GF-D8 (cell line): ENCODE results near the gene UNC119.
"Not testable (repeated sequence)": the region's sequence is repeated elsewhere in the genome, so short reads cannot be mapped to it uniquely, and the experiment has no call there.

ENCODE experiments used
- DNase-seq: peaks from one replicate; lab custom pipeline; 2025; lab: John Stamatoyannopoulos, UW

The UNC119 gene

DNA sequence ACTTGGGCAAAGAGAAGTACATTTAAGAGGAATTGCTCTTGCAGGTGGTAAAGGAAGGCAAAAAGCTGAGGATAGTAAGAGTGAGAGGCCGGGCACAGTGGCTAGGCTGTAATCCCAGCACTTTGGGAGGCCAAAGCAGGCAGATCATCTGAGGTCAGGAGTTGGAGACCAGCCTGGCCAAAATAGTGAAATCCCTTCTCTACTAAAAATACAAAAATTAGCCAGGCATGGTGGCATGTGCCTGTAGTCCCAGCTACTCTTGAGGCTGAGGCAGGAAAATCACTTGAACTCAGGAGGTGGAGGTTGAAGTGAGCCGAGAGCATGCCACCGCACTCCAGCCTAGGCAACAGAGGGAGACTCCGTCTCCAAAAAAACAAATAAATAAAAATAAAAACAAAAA lies 30.1 kb downstream of the UNC119 start:
- DNase-seq, result not testable (repeated sequence)

DNA sequence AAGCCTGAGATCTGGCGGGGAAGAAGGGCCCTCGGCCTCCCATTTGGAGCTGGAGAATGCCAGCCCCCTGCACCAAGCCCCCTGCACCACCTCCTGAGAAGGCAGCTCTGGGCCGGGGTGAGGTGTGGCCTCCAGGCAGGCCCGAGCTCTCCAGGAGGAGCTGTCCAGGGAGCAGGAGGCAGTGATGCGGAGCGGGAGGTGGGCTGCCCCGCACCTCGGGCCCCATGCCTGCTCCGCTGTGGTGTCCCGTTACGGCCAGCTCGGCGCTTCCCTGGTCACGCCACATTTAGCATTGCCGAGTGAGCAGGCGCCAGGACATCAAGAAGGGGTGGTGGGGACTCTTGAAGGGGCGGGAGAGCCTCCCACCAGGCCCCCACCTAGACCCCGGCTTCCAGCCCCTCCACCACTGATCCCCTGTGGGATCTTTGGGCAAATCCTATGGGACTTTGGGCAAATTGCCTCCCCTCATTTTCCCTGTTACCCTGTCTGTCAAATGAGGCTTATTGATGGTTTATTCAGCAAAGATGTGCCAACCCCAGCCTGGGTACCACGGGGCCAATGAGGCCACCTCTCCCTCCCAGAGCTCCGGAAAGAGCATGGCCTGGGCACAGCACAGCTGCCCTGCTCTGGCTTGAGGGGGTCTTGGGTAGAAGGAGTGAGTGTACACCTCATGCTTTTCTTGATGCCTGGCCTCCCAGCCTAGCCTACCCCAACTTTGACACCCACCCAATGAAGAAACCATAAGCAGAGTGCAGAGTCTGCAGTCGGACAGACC lies 30.9 kb downstream of the UNC119 start:
- DNase-seq, result no peak

DNA sequence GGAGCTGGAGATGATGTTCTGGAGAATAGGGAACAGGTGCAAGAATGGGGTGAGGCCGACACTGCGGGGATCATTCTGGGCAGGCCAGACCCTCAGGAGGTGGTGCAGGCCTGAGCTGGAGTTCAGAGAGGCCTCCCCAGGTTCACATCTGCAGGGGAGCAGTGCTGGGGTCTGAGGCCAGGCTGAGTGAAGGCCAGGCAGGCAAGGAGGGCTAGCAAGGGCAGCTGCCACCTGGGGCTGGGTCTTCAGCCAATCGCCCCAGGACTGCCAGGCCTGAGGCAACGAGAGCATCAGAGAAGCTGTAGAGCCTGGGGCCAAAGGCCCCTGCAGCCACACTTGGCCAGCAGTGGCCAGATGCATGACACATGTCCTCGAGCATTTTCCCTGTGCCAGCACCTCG lies 31.7 kb downstream of the UNC119 start:
- DNase-seq, result no peak

DNA sequence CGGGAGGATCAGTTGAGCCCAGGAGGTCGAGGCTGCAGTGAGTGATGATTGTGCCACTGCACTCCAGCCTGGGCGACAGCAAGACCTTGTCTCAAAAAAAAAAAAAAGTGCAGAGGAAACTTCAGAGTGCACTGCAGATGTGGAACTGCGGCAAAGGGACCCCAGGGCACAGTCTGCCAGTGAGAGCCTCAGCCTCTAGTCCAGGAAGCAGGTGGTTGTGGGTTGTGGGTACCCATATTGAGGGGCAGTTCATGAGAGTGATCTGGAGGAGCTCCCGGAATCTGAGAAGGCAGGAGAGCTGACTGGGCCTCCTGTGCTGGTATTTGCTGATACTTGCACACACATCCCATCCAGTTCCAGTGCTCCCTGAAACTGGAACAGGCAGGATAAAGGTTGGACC lies 33.2 kb downstream of the UNC119 start:
- DNase-seq, result no peak

DNA sequence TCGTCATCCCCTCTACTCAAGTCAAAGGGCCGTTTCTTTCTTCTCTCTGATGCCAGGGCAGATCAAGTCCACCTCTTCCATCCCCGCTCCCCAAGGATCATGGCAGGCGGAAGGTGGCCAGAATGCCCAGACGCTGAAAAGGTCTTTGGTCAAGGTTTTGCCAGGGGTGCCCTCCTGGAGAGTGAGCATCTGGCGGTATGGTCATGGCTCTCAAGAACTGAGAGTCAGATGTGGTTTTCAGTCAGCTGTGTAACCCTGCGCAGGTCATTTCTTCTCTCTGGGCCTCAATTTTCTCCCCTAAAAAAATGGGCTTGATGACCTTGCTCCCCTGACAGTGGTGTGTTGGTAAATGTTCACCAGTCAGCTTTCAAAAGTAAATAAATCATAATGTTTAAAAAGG lies 33.8 kb downstream of the UNC119 start:
- DNase-seq, result no peak

DNA sequence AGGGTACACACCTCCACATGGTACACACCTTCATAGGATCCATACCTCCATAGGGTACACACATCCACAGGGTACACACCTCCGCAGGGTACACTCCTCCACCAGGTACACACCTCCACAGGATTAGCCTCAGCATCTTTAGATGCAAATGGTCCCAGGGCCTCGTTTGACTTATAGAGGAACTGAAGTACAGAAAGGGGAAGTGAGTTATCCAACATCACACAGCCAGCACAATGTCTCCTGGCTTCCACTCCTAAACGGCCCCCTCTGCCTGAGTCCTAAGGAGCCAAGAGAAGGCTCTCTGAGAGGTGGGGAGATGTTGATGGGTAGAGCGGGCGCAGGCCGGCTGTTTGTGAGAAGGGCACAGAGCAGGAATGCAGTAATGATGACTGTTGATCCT lies 34.3 kb downstream of the UNC119 start:
- no peak for DNase-seq

DNA sequence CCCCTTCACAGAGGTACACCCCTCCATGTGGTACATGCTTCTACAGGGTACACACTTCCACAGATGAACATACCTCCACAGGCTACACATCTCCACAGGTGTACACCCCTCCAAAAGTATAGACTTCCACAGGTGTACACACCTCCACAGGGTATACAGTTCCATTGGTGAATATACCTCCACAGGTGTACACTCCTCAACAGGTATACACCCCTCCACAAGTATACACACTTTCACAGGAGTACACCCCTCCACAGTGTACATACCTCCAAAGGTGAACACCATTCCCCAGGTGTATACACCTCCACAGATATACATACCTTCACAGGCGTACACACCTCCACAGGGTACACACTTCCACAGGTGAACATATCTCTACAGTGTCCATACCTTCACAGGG lies 36.9 kb downstream of the UNC119 start:
- DNase-seq, result no peak

DNA sequence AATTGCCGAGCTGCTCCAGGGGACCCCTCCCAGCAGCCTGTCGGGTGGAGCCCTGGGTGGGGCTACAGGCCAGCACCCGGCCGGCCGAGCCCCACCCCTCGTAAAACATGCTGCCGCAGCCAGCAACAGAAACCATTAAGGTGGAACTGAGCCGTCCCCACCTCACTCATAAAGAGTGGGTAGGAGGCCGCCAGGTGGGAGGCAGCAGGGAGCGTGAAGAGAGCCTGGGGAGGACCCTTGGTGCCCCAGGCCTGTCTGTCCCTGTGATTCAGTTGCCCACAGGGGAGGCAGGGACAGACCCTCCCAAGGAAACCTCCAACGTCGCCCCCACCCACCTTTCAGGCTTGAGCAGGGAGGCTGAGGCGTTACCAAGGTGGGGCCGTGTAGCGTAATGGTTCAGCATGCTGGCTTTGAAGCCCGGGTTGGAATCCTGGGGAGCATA lies 37.8 kb downstream of the UNC119 start:
- no peak for DNase-seq

DNA sequence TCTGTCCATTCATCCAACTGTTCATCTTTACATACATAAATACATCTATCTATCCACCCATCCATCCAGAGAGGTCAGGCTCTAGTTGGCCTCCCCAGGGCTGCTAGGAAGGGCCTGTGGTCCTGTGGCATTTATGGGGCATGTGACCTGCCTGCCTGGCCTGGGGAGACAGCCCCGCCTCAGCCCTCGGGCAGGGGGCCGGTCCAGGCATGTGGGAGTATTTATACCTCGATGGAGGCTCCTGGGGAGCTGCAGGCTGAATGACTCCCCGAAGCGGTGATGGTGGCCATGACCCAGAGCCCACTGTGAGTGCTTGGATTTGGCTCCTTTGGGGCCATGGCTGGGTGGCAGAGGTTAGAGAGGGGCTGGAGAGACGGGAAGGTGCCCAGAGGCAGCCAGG lies 38.9 kb downstream of the UNC119 start:
- DNase-seq, result no peak

DNA sequence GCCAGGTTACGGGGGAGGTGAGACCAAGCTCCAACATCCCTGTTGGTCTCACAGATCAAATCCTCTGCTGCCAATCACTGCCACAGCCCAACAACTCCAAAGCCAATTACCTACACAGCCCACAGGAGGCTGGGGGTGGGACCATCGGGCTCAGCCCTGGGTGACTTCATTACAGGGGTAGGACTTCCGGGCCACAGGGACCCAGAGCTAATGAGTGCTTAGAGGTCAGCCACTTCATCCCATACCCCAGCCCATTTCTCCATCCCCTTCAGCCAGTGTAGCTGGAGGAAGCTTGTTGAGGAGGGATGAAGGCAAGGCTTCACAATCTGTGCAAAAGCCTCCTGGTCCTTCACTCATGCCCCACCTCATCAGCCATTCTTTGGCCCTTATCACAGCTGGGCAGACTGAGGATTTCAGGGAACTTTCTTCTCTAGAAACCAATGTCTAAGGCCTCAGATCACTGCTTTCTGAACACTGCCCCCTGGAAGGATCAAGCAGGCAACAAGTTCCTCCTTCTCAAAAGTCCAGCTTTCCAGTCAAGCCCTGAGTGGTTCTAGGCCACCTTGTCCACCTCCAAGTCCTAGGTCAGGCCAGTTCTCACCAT lies 40.5 kb downstream of the UNC119 start:
- no peak for DNase-seq

DNA sequence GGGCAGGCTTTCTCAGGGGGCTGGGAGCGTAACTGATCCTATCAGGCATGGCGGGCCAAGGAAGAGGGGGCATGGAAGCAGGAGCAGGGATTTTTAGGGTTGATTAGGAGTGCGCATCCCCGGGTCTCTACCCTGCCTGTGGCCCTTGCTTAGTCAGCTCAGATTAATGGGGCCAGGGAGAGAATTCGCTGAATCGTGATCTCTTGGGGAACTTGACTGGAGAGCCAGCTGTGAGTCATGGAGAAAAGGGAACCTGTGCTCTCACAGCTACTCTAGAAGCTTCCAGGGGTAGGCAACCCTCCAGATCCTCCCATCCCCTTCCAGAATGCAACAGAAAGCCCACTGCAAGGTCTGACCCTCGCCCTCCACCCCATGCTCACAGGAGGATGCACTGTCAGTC lies 42.6 kb downstream of the UNC119 start:
- DNase-seq, result no peak

DNA sequence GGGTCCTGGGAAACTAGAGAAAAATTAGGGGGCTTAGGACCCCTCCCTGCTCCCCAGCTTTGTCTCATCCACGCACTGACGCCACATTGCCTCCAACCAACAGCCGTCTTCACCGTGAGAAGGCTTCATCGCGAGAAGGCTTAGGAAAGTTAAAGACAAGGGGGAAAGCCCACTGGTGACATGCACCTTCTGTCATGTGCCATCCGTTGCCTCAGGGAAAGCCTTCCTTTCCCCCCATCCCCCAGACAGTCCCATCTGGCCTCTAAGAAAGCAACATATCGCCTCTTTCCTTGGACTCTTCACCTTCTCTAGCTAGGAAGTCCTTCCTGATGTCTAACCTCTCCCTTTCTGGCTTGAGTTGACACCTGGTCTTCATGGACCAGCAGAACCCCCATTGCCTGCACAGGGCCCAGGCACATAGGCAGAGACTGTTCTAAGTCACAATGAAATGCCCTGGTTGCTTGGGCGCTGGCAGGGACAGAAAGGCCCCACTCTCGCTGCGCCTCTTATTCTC lies 44.2 kb downstream of the UNC119 start:
- no peak for DNase-seq

DNA sequence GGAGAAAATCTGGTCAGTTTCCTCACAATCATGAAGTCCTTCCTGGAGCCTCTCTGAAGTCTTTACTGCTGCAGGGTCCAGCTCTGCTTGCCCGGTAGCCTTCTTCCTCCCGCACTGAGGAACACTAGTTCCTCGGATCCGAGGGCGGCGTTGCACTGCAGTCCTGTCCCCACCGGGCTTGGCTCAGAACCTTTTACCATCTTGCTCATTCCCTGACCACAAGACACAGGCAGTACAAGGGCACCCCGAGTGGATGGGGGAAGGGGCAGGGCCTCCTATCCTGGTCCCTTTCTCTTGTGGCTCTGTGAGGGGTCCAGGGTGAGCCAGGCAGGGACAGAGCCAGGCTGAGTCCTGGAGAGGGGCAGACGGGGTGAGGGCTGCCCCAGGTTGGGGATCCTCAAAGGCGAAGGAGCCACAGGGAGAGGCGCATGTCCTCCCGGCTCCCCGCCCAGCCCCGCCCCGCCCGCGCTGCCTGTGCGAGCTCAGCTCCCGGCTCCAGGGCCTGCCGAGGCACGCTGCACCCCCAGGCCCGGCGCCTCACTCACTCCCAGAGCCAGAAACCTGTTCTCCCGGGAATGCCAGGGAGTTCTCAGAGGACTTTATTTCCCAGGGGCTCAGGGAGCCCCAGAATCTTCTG lies 44.7 kb downstream of the UNC119 start:
- DNase-seq, result no peak

DNA sequence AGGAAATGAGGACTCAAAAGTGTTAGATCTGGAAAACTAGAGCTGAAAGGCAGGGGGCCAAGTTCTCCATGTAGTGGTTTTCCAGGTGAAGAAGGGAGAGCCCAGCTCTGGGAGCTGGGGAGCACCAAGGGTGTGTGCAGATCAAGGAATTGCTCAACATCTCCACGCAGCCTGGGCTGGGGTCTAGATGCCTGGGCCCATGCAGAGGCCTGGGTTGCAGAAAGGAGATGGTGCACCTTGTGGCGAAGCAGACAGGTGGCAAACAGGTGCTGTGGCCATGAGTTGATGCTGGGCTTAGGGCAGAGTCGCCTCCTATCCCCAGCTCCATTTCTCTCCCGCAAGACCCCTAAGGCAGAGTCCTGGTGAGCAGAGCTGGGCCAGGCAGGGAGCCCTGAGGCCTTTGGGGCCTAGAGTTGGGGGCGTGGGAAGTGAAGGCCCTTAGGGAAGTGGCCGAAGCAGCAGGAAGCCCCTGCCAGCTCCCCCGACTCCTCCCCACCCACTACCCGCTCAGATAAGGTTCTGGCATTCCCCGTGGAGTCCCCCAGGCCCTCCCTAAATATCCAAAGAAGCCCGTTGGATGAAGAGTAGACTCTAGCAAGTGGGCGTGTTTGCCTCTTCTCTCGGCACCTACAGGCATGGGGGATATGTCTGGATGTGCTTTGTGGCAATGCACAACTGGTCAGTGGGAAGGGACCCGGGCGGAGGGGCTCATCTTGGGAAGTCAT lies 45.5 kb downstream of the UNC119 start:
- DNase-seq, result no peak

DNA sequence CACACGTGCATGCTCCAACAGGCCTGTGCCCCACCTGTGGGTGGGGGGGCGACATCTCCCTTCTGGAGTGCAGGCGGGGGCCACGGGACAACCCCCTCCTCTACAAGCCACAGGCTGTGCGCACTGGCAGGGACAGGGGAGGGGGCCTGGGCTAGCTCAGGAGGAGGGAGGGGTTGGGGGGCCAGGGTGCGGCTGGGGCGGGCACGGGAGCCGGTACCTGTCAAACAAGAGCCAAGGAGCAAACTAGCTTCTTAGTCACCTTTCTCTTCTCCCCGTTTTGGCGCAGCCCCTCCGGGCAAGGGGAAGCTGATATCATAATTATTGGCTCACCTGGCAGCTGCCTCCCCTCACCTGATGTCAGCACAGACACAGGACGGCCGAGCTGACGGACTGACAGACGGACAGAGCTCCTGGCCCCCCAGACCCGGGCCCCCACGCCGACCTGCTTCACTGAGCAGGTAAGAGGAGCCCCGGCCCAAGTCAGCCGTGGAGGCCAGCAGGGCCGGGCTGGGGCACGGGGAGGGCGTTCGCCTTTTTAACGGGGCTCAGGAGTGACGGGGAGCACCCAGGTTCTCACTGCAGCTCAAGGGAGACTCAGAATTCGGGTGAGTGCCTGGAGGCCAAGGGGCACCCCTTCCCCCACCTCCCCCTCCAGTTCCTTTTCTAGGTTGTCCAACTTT lies 46.3 kb downstream of the UNC119 start, which contains the start of gene FOXN1:
Gene FOXN1, plus strand, starts transcription at position 363 of the 680 bp plus-strand sequence. CDS start 17,622 bp downstream, outside the sequence.
- DNase-seq, result no peak

DNA sequence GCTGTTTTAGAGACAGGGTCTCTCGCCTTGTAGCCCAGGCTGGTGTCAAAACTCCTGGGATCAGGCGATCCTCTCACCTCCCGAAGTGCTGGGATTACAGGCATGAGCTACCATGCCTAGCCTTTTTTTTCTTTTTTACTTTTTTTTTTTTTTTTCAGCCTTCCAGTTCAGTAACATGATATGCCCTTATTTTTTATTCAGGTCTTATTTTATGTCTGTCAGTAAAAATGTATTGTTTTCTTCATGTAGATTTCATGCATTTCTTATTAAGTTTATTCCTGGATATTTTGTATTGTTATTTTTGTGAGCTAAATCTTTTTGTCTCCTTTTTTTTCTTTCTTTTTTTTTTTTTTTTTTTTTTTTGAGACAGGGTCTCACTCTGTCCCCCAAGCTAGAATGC lies 49.0 kb downstream of the UNC119 start:
- no peak for DNase-seq

DNA sequence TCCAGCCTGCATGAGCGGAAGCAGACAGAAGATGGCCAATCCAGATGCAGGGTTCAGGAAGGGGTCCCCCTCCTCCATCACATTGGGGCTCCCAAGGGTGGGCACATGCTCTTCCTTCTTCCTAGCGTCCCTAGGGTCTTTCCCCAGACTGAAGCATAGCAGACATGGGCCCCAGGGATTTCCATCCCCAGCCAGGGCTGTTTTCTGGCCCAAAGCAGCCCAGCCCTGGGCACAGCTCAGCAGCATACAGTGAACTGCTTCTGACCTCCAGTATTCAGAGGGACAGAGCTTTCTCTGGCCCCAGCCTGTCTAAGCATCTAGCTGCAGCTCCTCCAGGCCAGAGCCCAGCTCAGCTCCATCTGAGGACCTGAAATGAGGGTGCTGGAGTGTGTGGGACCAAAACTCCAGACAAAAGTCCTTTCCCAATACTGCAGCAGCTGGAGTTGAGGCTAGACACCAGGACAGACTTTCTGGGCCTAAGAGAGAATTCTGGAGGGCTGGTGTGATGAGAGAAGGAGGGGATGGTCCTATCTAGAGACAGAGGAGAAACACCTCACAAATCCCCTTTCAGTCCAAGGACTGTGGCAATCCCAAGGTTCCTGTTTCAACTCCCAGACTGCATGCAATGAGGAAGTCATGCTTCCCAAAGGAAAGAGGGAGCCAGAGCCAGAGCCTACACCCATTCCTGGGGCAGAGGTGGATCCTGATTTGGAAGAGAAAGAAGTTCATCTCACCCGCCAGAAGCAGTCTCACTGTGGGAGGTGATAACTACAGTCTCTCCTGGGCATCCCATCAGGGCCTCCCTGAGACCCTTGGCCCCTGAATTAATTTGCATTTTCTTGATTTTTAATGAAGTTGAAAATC lies 50.8 kb downstream of the UNC119 start:
- DNase-seq, result no peak

DNA sequence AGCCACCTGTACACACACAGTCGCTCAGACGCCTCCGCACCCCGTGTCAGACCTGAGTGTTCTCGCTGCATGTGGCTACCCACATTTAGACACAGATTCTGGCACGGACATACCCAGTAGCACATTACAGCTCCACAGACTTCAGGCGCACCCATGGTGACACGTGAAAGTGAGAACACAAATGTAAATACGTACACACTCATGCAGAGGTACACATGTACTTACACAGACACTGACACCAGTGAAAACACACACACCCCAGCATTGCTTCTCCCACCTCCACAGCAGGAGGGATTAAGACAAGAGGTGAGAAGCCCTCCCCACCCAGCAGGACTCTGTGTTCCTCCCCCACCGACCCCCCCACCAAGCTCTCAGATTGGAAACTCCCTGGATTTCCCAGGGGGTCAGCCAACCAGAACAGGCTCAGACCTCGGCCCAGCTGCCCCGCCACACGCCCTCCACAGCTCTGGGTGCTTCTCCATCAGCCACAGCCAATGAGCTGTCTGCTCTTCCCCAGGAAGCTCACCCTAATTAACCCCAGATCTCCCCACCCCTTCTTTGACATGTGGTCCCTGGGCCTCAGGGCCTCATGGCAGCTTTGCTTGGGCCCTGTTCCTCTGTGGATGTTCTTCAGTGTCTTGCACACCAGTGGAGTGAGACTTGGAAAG lies 51.6 kb downstream of the UNC119 start:
- DNase-seq, result no peak

DNA sequence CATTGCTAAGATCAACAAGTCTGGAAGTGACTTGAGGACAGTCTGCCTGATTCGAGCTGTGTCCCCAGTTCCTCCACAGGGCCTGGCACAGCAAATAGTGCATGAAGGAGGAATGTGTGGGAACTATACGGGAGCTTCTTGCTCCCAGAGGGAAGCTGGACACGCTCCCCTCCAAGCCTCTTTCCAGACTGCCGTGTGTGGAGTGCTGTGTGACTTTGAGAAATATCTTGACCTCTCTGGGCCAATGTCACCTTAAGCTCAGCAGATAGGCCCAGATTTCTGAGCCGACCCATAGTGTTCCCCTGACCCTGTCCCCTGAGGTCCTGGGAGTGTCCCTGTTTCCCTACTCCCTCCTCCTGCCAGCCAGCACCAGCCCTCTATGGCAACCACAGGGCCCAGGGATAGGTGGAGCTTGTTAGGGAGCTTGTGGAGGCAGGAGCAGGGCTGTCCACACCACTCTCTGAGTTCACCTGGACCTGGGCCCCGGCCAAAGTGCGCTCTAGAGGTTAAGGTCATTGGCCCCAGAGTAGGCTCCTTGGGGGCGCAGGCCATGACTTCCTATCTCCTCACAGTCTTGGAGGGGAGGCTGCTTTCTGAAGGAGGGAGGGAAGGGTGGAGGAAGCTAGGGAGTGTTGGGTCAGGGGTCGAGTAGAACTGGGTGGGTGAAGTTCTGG lies 52.6 kb downstream of the UNC119 start:
- DNase-seq, result no peak

DNA sequence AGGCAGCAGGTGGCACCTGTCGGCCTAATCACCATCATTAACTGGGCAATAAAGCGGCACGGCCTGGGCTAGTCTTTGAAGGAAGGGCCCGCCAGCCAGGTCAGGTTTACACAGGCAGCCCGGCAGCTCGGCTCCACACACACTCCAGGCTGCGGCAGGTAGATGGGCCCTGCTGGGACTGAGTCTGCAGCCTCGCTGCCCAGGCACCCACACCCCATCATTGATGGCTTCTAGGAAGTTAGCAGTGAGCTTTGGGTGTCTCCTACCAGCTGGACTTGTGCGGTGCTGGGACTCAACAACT lies 53.1 kb downstream of the UNC119 start:
- DNase-seq, result no peak
